Keratinocyte (primary cell): ENCODE data around the gene TCP11L2. TPM values are rescaled to one million over a fixed set of nuclear protein-coding genes. Genes with fewer than 3 reads are reported as not detected.

Source experiments
- DNase-seq: peaks from one replicate; pipeline ENCODE4 v3.0.0-alpha.2; 2011; ENCODE audit warnings: low read depth, missing footprints, low spot score
- FAIRE-seq: peaks from 2 replicates; lab custom pipeline; 2011; peaks lifted over from hg19 to GRCh38; lab: Jason Lieb, UNC
- H2AFZ ChIP-seq: 2 replicates; pipeline ENCODE4 v1.6.0; 2012; ENCODE audit warnings: low read length, control low read depth, inconsistent platforms; ENCODE audit not compliant: control insufficient read depth
- H3K27ac ChIP-seq: 2 replicates; pipeline ENCODE4 v1.5.1; 2011; ENCODE audit warnings: low read length; ENCODE audit not compliant: control insufficient read depth, insufficient read depth
- H3K27me3 ChIP-seq: 3 replicates; pipeline ENCODE4 v1.6.0; 2011; ENCODE audit warnings: low read length; ENCODE audit not compliant: control insufficient read depth, insufficient read depth; ENCODE audit errors: extremely low read depth
- H3K36me3 ChIP-seq, 2 experiments: 2 replicates in 1 of 2; 3 replicates in 1 of 2; pipeline ENCODE4 v1.5.1; 2011; ENCODE audit warnings: low read length in 2 of 2, mild to moderate bottlenecking in 1 of 2; ENCODE audit not compliant: control insufficient read depth in 2 of 2, insufficient read depth in 2 of 2; ENCODE audit errors: extremely low read depth in 1 of 2
- H3K4me1 ChIP-seq: 3 replicates; pipeline ENCODE4 v1.5.1; 2011; ENCODE audit warnings: low read length; ENCODE audit not compliant: control insufficient read depth, insufficient read depth; ENCODE audit errors: extremely low read depth
- H3K4me2 ChIP-seq: 3 replicates; pipeline ENCODE4 v1.6.0; 2011; ENCODE audit warnings: low read depth, low read length; ENCODE audit not compliant: control insufficient read depth, insufficient read depth; ENCODE audit errors: extremely low read depth
- H3K4me3 ChIP-seq, 3 experiments: fragments of 200-600 bp in 1 of 3; sonication (generic) in 1 of 3; 2 replicates in 2 of 3; 3 replicates in 1 of 3; pipeline ENCODE4 v1.5.1; 2011 to 2016; ENCODE audit warnings: low read length in 3 of 3, mild to moderate bottlenecking in 3 of 3, control low read depth in 2 of 3, inconsistent platforms in 1 of 3, low read depth in 1 of 3, mixed read lengths in 1 of 3, mixed run types in 1 of 3, moderate library complexity in 1 of 3; ENCODE audit not compliant: control insufficient read depth in 2 of 3, insufficient read depth in 2 of 3; ENCODE audit errors: extremely low read depth in 1 of 3
- H3K79me2 ChIP-seq: 2 replicates; pipeline ENCODE4 v1.6.0; 2012; ENCODE audit warnings: low read length; ENCODE audit not compliant: control insufficient read depth, insufficient read depth
- H3K9ac ChIP-seq: 3 replicates; pipeline ENCODE4 v1.6.0; 2011; ENCODE audit warnings: low read length; ENCODE audit not compliant: control insufficient read depth, insufficient read depth; ENCODE audit errors: extremely low read depth
- H3K9me1 ChIP-seq: 3 replicates; pipeline ENCODE4 v1.6.0; 2011; ENCODE audit warnings: low read length; ENCODE audit not compliant: control insufficient read depth, insufficient read depth; ENCODE audit errors: extremely low read depth
- H3K9me3 ChIP-seq: 2 replicates; pipeline ENCODE4 v1.5.1; 2012; ENCODE audit warnings: low read depth, low read length; ENCODE audit not compliant: control insufficient read depth
- H4K20me1 ChIP-seq: 3 replicates; pipeline ENCODE4 v1.6.0; 2011; ENCODE audit warnings: low read length; ENCODE audit not compliant: control insufficient read depth, insufficient read depth; ENCODE audit errors: extremely low read depth
- CTCF ChIP-seq, 3 experiments: IDR thresholded peaks in 1 of 3; conservative IDR thresholded peaks in 1 of 3; optimal IDR thresholded peaks in 1 of 3; 2 replicates in 2 of 3; 3 replicates in 1 of 3; pipeline versions ENCODE3 to v1.5.1; 2011; ENCODE audit warnings: low read length in 3 of 3, mild to moderate bottlenecking in 3 of 3, moderate library complexity in 2 of 3, control low read depth in 1 of 3, inconsistent platforms in 1 of 3; ENCODE audit not compliant: insufficient read depth in 2 of 3; ENCODE audit errors: extremely low read depth in 1 of 3
- EZH2 ChIP-seq: IDR thresholded peaks from one replicate; pipeline ENCODE4 v1.6.1; 2012; ENCODE audit warnings: inconsistent platforms, mild to moderate bottlenecking, low read length, moderate library complexity
- dilution Hi-C: fragments of 300-500 bp; cut with MboI; formaldehyde crosslinking; loops from one replicate; pipeline ENCODE4 v1.7.0; 2020; ENCODE audit warnings: low sequenced_read_pairs; ENCODE audit not compliant: extremely low pct_ligation_motif_present
- polyA plus RNA-seq, 5 experiments: library from polyadenylated mRNA; depleted of rRNA in 3 of 5; stranded (reverse) in 3 of 5; stranded (forward) in 1 of 5; unstranded in 1 of 5; fragments of >200 nt; gene quantifications; 1 replicate in 1 of 5; 2 replicates in 3 of 5; 3 replicates in 1 of 5; pipeline versions ENCODE4 v1.2.1 to v1.2.3, GENCODE V29; 2011 to 2012; ENCODE audit warnings: missing spikeins in 2 of 5, low read depth in 1 of 5, low replicate concordance in 1 of 5

The TCP11L2 gene
- polyA plus RNA-seq, 1 donor (not counting 4 experiments of a cell fraction or from before 2014, with no cell fraction given): 6.1 TPM

- Histone ChIP-seq H3K9me3 (no peaks in the 10 kb centered on the region), H3K4me1 (peaks cover 14% of the 10 kb centered on the region), H3K79me2 (no peaks in the 10 kb centered on the region), H3K36me3 (no peaks in the 10 kb centered on the region), H3K27me3 (no peaks in the 10 kb centered on the region), H3K4me3 (no peak overlapping the region), H3K9me1 (no peaks in the 10 kb centered on the region), H4K20me1 (no peaks in the 10 kb centered on the region), H3K4me2 (no peak overlapping the region), H2AFZ (no peak overlapping the region), H3K27ac (no peak overlapping the region), H3K9ac (no peak overlapping the region)
- dilution Hi-C loops: no loop called here
- FAIRE-seq (no peak), DNase-seq (no peak)
- TF ChIP-seq CTCF (optimal IDR thresholded peaks at IDR 0.05 in 1 of 3, IDR thresholded peaks at IDR 0.05 in 1 of 3, conservative IDR thresholded peaks at IDR 0.05 in 1 of 3; ENCODE audit: extremely low read depth in 1 of 3, insufficient read depth in 2 of 3, low read length in 3 of 3): no peak
- TF ChIP-seq EZH2: no peak
Measured at GRCh38 chr12:106275458-106275857, 27.1 kb upstream of the TCP11L2 start.

GRCh38 chr12:106276032-106276740, 26.3 kb upstream of the TCP11L2 start:
- Histone ChIP-seq H2AFZ (no peak overlapping the region), H3K9me1 (no peaks in the 10 kb centered on the region), H4K20me1 (no peaks in the 10 kb centered on the region), H3K36me3 (no peaks in the 10 kb centered on the region), H3K27ac (no peak overlapping the region), H3K4me3 (no peak overlapping the region), H3K4me1 (peaks cover 14% of the 10 kb centered on the region), H3K9me3 (no peaks in the 10 kb centered on the region), H3K27me3 (no peaks in the 10 kb centered on the region), H3K79me2 (no peaks in the 10 kb centered on the region), H3K9ac (no peak overlapping the region), H3K4me2 (no peak overlapping the region)
- no peak for FAIRE-seq
- TF ChIP-seq EZH2: no peak
- no peak for TF ChIP-seq CTCF (optimal IDR thresholded peaks at IDR 0.05 in 1 of 3, IDR thresholded peaks at IDR 0.05 in 1 of 3, conservative IDR thresholded peaks at IDR 0.05 in 1 of 3; ENCODE audit: extremely low read depth in 1 of 3, insufficient read depth in 2 of 3, low read length in 3 of 3)
- DNase-seq: no peak
- dilution Hi-C loops: no loop called here
